HG02623 (cell line): ENCODE measurements around the gene LAMC2.

Source experiments
- ATAC-seq: cut with Tn5 transposase; IDR thresholded peaks from one replicate; pipeline ENCODE4 v1.9.1; 2021; ENCODE audit warnings: moderate library complexity; ENCODE audit not compliant: unreplicated experiment

The LAMC2 gene

DNA sequence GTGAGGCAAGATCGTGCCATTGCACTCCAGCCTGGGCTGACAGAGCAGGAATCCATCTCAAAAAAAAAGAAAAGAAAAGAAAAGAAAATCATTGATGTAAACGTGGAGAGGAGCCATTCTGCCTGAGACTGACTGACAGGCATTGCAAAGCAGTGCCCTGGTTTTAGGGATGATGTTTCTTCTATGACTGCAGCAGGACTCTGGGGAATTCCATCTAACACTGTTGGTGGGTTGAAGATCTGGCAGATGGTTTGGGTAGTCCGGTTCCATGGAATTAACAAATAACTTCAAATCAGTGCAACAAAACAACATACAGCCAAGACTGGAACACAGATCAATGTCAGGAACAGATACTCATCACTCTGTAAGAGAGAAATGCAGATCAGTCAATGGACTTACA is 17.8 kb upstream of the LAMC2 start:
- ATAC-seq: no peak

DNA sequence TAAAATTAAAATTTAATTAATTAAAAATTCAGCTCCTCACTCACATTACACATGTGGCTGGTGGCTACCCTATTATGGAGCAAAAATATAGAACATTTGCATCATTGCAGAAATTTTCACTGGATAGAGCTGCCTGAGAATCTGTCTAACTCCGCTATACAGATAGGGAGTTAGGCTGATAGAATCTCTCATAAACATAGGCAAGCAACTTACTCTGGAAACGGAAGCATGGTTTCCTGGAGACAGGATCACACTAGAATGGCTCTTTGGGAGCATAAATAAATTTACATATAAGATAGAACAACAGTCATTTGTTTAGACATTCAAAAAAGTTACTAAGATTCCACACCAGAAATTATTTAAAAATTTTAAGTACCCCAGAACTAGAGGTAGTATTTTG is 12.2 kb upstream of the LAMC2 start:
- no peak for ATAC-seq

DNA sequence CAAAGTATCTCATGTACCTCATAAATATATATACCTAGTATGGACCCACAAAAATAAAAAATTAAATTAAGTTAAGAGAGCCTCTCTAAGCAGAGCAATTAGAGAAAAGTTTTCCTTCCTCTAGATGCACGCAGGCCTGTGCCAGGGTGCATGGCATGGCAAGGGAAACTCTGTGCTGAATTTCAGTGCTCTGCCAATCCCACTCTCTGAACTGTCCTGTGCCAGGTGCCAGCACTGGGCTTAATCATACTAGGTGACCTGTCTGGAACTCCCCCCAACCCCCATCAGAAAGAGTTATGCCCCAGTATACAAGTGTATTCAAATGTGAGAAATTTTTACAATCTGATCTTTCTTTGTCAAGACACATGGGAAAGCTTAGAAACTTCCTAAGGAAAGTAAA is 10.4 kb upstream of the LAMC2 start:
- ATAC-seq: no peak

DNA sequence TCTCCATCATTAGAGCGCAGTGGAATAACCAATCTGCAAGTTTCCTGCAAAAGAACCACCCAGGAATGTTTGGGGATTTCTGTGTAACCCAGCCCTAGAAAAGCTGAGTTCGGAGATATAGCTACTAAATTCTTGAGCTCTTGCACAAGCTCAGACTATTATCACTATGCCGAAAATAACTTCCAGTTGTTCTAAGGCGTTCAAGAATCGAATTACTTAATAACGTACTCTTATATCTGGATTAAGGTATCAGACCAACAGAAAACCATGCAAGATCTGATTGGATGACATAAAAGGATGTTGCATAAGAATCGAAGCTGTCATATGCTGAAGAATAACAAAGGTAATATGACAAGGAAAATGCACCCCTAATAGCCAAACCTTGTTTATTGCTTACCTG is 7.5 kb upstream of the LAMC2 start:
- ATAC-seq: no peak

DNA sequence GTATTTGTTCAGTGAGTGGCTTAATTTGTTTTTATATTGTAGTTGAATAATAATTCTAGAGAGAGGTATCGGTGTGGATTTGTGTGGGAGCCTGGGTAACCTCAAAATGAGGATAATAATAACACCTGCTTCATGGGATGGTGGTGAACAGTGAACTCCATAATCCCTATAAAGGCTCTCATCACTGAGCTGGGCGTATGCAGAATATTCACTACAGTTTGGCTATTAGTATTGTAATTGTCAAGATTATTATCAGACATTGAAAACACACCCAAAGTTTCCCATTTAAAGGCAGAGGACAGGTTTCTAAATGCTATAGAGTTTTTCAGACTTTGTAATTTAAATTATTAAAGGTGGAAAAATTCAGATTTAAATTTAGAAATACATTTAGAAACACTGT is 7.0 kb upstream of the LAMC2 start:
- no peak for ATAC-seq

DNA sequence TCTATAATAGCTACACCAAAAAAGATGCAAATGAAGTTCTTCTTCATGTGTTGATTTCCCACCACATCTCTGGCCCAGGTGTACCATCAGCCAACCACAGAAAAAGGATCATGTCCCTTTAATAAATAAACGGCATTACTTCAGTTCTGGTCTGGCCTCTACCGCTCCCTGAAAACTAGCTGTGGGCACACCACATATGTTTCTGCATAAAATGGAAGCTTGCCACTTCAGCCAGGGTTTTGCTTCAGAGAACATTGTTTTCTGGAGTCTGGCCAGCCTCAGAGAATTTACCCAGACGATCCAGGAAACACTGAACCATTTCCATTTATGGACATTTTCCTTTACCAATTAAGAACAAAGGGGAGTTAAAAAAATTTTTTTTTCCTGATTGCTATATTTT is 5.8 kb upstream of the LAMC2 start:
- no peak for ATAC-seq

DNA sequence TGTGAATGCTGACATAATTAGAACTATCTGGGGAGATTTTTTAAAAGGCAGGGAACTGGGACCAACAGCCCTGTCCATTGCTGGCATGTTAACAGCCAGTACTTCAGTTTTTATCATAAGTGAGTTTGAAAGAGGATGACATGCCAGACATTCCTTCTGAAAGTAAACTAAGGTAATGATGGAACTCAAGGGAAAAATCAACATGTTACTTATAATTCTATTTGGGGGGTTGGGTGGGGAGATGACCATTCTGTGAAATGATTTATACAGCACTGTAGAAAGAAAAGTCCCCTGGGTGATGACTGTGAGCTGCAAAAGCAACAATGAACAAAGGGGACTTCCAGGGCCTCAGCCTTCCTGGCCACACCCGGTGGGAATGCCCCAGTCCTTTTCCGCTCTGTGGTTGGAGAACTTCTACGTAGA is 5.4 kb upstream of the LAMC2 start:
- ATAC-seq: peak; percentile 68

DNA sequence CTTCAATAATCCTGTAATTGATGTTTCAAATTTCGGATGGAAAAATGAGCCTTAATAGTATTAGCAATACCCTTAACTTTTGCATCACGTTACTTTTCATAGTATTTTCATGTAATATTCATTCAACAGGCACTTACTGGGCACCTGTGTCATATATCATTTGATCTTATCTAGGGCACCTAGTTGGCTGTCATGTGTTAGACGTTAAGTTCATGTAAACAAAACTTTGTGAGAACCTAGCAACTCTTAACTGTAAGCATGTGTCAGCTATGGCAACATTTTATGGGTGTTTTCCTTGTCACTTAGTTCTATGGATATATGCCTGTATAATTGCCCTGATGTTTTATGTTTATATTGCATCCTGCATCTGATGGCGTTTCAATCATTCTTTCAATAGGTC is 777 bp downstream of the LAMC2 start:
- no peak for ATAC-seq

DNA sequence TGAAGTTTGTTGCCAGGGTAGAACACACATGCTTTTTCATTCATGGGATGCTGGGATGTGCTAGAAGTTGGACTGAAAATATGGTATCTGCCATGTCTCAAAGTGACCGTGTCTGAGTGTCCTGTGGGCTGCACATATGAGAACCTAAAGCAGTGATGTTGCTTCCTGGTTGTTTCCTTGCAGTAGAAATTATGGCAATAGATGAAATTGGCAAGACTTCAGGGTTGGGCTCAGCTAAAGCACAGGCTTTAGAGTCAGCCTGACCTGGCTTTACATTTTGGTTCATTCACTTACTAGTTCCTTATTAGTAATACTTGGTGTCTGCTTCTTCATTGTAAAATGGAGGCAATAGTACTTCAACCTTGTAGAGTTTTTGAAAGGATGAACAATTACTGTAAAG is 2.2 kb downstream of the LAMC2 start:
- ATAC-seq: no peak

DNA sequence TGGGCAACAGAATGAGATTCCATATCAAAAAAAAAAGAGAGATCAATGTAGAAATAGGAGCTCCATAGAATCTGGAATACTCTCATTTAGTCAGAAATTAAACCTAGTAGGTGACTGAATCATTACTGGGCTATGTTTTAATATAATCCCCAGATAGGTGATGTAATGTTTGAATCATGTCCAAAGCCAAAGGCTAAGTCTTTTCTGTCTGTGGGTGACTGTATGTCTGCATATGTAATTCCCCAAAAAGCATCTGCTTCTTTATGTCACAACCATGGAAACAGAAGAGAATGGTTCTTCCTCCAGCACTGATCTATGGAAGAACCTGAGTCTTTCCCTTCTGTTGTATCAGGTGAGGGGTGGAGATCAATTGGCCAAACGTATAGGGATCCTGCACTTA is 5.8 kb downstream of the LAMC2 start:
- ATAC-seq: no peak

DNA sequence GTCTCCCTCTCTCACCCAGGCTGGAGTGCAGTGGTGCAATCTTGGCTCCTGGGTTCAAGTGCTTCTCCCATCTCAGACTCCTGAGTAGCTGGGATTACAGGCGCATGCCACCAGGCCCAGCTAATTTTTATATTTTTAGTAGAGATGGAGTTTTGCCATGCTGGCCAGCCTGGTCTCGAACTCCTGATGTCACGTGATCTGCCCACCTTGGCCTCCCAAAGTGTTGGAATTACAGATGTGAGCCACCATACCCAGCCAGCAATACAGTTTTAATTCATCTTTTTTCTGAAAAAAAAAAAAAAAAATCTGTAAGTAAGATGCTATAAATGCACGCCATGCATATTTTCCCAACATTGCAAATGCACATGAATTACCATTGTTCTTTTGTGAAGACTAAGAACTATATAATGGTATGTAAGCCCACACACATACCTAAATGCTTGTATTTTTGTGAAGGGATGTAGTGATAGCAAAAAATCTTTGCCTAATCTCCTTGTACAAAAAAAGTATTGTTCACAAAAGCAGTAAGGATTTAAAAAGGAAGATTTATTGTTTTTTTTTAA is 8.0 kb downstream of the LAMC2 start:
- ATAC-seq: no peak

DNA sequence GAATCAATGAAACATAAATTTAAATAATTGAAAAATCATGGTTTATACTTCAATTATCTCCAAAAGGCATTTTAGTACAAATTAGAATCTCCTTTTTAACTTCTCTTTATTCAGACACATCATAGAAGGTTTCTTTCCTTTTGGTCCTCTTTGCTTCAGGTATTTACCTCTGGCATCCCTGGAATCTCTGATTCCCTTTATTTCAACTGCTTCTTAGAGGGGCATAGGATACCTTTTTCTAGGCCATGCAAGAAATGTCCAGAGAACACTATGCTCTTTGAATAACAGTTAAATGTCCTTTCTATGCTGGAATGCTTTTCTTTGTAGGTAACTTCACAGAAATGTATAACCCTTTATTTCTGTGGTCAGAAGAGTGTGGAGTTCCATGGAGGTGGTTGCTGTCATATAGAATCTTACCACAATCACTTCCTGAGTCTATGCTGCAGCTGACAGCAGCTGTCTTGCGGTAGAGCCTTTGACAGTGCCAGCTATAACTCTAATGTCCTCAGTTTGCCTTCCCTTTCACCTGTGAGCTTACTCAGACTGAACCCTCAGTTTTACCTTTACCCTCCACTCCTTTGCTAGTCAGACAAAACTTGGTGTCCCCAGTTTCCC is 8.6 kb downstream of the LAMC2 start:
- ATAC-seq: peak; percentile 88

DNA sequence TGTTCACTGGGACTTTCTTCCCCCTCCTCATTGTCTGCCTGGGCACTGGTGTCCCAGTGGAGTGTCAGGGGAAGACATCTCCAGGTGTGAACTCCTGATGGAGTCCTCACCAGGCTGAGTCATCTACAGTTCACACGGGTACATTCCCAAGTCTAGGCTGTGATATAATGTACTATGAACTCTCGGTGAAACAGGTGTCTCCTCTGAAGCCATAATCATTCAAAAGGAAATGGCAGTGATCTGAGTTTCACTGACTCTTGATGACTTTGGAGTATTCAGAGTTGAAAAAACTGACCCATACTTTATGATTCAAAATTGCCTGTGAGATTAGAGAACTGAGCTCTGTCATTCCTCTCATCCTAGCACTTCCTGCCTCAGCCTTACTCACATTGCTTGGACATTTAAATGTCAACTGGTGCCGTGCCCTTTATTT is 9.1 kb downstream of the LAMC2 start:
- peak; percentile 36 for ATAC-seq

DNA sequence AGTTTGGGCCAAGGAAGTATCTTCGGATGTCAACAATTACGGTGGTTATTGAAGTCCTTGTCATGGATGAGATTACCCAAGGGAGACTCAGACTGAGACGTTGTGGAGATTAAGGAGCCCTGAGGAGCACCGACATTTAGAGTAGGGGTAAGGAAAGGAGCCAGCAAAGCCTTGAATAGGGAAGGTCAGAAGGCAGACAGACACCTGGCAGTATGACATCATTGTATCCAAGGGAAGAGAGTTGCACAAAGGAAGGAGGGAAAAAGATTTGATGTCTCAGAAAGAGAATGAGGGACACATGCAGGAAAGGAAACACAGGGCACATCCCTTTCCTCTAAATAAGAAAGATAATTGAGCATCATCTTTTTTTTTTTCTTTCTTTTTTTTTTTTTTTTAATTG is 11.7 kb downstream of the LAMC2 start:
- no peak for ATAC-seq

DNA sequence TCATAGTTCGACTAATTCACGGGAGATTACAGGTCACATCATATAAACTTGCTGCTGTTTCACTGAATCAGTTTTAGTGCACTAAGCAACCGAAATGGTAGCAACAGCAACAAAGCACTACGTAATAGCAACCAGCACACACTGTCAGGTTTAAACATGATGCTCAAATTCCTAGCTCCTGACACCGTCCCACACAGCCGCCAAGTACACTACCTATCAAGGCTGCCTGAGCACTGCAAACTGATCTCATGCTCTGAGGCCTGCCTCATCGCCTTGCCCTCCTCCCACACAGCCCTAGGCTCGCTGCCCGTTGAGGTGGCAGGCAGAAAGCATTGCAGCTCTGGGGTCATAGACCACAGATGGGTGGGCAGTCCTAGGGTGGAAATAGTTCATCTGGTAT is 12.4 kb downstream of the LAMC2 start:
- no peak for ATAC-seq

DNA sequence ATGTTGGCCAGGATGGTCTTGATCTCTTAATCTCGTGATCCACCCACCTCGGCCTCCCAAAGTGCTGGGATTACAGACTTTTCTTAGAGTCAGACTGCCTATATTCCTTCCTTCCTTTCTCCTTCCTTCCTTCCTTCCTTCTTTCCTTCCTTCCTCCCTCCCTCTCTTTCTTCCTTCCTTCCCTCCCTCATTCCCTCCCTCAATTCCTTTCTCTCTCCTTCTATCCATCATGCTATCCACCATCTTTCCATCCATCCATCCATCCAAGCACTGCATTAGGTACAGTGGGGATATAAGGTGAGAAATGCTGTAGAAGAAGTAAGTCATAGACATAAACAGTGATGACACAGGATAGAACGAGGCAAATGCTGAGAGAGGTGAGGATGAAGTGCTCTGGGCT is 13.2 kb downstream of the LAMC2 start:
- no peak for ATAC-seq

DNA sequence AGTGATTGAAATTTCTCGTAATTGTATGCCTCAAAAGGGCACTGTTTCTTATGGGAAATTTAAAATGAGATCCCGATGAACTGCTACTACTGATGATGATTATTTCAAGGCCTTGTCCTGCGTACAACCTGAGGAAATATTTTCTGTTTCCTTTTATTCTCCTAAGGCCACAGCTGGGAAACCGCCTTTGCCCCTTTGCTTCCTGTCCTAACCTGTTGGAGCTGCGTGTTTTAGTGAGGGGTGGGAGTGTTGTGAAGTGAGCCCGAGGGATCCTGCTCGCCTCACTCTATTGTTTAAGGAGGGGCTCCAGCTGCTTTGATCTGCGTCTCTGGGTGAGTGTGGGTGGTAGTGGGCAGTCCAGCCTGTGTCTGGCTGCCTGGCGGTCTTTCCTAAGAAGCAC is 14.4 kb downstream of the LAMC2 start:
- ATAC-seq: no peak

DNA sequence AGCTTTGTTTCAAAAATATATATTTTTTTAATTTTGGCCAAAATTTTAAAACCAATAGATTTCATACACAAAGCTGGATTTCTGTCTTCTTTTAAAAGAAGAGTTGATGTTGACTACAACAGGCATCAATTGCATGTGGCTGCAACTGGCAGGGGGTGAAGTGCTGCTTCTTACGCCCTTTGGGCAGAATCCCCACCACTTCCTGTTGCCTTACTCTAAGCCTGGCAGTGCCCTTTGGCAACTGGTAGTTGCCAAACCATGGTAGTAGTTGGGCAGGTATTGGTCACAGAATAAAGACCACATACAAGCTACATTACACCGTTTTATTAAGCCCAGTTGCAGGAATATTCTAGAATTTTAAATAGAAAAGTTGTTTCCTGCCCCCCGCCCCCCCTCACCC is 17.0 kb downstream of the LAMC2 start:
- ATAC-seq: no peak

DNA sequence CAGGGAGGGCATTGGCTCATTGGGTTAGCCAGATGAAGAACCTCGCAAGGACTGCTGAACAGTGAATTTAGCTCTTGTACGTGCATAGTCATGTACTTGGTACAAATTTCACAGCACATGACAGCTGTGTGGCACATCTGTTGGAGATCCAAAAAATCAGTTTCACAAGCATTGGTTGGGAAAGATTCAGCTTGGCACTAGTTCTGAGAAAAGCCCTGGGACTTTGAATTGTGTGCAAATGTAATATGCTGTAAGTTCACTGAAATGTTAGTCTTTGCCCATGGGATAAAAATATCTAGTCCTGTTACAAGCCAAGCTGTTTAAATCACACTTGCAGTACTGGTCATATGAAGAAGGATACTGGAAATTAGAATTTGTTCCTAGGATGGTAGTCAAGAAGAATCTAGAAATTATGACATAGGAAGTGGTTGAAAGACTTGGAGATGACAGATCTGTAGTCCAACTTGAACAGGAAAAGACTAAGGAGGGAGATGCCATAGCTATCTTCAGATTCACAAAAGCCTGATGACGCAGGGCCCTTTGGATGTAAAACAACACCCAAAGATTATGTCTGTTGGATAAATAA is 19.2 kb downstream of the LAMC2 start:
- no peak for ATAC-seq

DNA sequence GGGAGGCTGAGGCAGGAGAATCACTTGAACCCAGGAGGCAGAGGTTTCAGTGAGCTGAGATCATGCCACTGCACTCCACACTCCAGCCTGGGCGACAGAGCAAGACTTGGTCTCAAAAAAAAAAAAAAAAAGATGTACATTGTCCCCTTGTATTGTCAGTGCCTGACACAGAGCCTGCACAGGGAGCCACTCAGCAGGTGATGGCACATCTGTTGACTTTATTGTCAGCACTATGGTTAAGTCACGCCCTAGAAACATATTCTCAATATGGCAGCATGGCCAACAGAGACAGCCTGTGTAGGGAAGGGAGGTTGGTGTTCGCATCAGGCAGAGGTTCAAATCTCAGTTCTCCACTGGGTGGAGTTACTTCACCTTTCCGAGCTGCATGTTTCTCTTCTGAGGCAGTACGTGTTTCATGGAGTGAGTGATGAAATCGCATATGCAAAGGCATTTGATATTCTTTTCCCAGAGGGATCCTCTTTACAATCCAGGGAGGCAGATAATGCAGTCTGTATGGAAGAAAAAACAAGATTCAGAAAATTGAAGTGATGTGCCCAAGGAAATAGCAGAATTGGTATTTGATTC is 20.6 kb downstream of the LAMC2 start:
- ATAC-seq: no peak

DNA sequence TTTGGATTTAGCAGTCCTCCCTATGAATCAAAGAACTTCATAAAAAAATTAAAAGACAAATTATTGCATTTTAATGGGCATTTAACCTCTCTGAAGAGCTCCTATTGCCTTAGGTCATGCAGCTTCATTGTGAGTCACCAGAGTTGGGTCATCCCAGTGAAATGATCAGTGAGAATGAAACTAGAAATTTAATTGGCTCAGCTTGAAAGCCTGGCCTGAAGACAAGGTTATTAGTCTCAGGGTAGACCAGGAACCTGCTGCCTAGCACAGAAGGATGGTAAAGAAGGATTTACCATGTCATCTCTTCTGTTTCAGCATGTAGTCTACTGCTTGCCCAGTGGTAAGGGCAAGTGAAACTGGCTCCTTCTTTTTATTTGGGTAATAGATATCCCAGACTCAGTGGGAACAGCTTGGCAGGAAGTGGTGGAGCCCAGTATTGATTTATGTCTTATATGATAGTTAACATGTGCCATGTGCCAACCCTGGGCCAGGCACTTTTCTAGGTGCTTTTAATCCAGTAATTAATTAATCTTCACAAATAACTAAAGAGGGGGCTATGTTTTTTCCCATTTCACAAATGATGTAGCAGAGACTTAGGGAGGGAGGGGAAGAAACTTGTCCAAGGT is 23.6 kb downstream of the LAMC2 start:
- no peak for ATAC-seq

DNA sequence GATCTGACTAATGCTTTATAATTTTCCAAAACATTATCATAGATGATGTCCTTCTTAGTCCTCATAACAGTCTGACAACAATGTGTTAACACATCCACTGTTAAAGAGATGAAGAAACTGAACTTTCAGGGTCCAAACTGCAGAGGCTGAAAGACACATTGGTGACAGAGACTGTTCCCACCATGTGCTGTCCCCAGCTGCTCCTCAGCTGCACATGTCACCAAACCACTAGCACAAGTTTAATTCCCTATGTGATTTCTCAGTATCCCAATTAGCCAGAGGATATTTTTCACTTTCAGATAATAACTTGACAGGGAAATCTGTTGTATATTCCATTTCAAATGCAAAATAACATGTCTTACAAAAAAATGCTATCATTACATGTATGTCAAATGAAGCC is 24.6 kb downstream of the LAMC2 start:
- ATAC-seq: no peak
